MM.1S (cell line): ENCODE data around the gene IZUMO1.
A peak's percentile ranks its signal among the peaks of the same experiment; 100 is the strongest.

Source experiments
- DNase-seq: peaks from one replicate; pipeline ENCODE4 v3.0.0-alpha.2; 2015
- H2AFZ ChIP-seq: fragments of 300-600 bp; sonication (generic); 2 replicates; pipeline ENCODE4 v1.6.0; 2016; ENCODE audit warnings: antibody characterized with exemption, low read length
- H3F3A ChIP-seq: fragments of 300-600 bp; sonication (generic); 2 replicates; pipeline ENCODE4 v1.6.1; 2016; ENCODE audit warnings: mild to moderate bottlenecking, antibody characterized with exemption, low read length, moderate library complexity, mixed read lengths; ENCODE audit not compliant: insufficient read depth
- H3K27ac ChIP-seq: fragments of 300-600 bp; sonication (generic); 2 replicates; pipeline ENCODE4 v1.5.1; 2016; ENCODE audit warnings: mild to moderate bottlenecking, low read length
- H3K27me3 ChIP-seq: fragments of 300-600 bp; sonication (generic); replicated peaks from 2 replicates; pipeline ENCODE4 v1.6.0; 2016; ENCODE audit warnings: low read length; ENCODE audit not compliant: insufficient read depth
- H3K36me3 ChIP-seq: fragments of 300-600 bp; sonication (generic); replicated peaks from 2 replicates; pipeline ENCODE4 v1.6.1; 2016; ENCODE audit warnings: mild to moderate bottlenecking, low read length, mixed read lengths; ENCODE audit not compliant: insufficient read depth
- H3K4me1 ChIP-seq: fragments of 300-600 bp; sonication (generic); 2 replicates; pipeline ENCODE4 v1.6.1; 2016; ENCODE audit warnings: low read length, mixed read lengths
- H3K4me2 ChIP-seq: fragments of 300-600 bp; sonication (generic); 2 replicates; pipeline ENCODE4 v1.6.0; 2016; ENCODE audit warnings: low read depth, low read length
- H3K4me3 ChIP-seq: fragments of 300-600 bp; sonication (generic); 2 replicates; pipeline ENCODE4 v1.5.1; 2016; ENCODE audit warnings: low read length, mixed read lengths
- H3K79me2 ChIP-seq: fragments of 300-600 bp; sonication (generic); 2 replicates; pipeline ENCODE4 v1.6.1; 2016; ENCODE audit warnings: mixed run types, low read length, mixed read lengths
- H3K9ac ChIP-seq: fragments of 300-600 bp; sonication (generic); 2 replicates; pipeline ENCODE4 v1.6.1; 2016; ENCODE audit warnings: low read length, mixed read lengths
- H3K9me2 ChIP-seq: fragments of 300-600 bp; sonication (generic); replicated peaks from 2 replicates; pipeline ENCODE4 v1.6.1; 2016; ENCODE audit warnings: mild to moderate bottlenecking, low read length, mixed read lengths; ENCODE audit not compliant: insufficient read depth
- H3K9me3 ChIP-seq: fragments of 300-600 bp; sonication (generic); replicated peaks from 2 replicates; pipeline ENCODE4 v1.6.1; 2016; ENCODE audit warnings: mild to moderate bottlenecking, low read length, mixed read lengths; ENCODE audit not compliant: insufficient read depth
- H4K20me1 ChIP-seq: fragments of 300-600 bp; sonication (generic); 2 replicates; pipeline ENCODE4 v1.6.1; 2016; ENCODE audit warnings: mild to moderate bottlenecking, low read length, moderate library complexity, mixed read lengths; ENCODE audit not compliant: insufficient read depth
- EZH2 ChIP-seq: fragments of 300-600 bp; sonication (generic); optimal IDR thresholded peaks from 2 replicates; pipeline ENCODE3; 2017; ENCODE audit warnings: low read depth, mild to moderate bottlenecking, antibody characterized with exemption, low read length, mixed read lengths
- EZH2phosphoT487 ChIP-seq: fragments of 300-600 bp; sonication (generic); IDR thresholded peaks from 2 replicates; pipeline ENCODE4 v1.6.1; 2018; ENCODE audit warnings: antibody characterized with exemption, low read length
- TF ChIP-seq, protein P1 (sequence below): fragments of 300-600 bp; sonication (generic); IDR thresholded peaks from 2 replicates; pipeline ENCODE4 v1.5.1; 2016; ENCODE audit warnings: antibody characterized with exemption, low read length, mixed read lengths

IZUMO1 gene

DNA sequence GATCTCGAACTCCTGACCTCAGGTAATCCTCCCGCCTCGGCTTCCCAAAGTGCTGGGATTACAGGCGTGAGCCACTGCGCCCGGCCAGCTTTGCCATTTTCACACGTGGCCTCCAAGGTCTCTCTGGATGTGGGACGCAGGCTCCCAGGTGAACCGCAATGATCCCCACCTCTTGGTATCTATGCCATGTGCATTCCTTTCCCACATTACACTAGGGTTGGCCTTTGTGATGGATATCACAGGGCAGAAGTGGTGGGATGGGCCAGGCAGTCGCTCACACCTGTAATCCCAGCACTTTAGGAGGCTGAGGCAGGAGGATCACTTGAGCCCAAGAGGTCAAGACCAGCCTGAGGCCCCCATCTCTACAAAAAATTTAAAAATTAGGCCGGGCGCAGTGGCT is 31.0 kb upstream of the IZUMO1 start:
- no peak overlapping the region for H3K4me2 ChIP-seq
- peaks cover 49% of the 10 kb centered on the region for H3K27me3 ChIP-seq
- TF ChIP-seq EZH2: no peak
- no peak for DNase-seq
- H3F3A ChIP-seq: 0 out of 2 replicates have a peak, but pooled peaks cover 4% of the 10 kb centered on the region
- no peak overlapping the region for H3K9ac ChIP-seq
- H3K4me3 ChIP-seq: no peak overlapping the region
- H3K9me3 ChIP-seq: no peaks in the 10 kb centered on the region
- no peak overlapping the region for H2AFZ ChIP-seq
- no peak overlapping the region for H3K27ac ChIP-seq
- H3K79me2 ChIP-seq: no peaks in the 10 kb centered on the region
- H3K4me1 ChIP-seq: peaks cover 9% of the 10 kb centered on the region
- H3K9me2 ChIP-seq: no peaks in the 10 kb centered on the region
- no peaks in the 10 kb centered on the region for H3K36me3 ChIP-seq
- H4K20me1 ChIP-seq: no peaks in the 10 kb centered on the region

DNA sequence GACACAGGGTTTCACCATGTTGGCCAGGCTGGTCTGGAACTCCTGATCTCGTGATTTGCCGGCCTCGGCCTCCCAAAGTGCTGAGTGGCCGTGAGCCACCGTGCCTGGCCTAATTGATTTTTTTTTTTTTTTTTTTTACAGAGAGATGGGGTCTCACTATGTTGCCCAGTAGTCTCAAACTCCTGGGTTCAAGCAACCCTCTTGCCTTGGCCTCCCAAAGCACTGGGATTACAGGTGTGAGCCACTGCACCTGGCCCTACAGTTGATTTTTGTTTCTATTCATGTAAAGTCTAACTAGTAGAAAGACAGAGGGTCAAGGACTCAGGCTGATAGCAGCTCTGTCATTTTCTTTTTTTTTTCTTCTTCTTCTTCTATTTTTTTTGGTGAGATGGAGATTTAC is 30.4 kb upstream of the IZUMO1 start:
- no peak overlapping the region for H3K27ac ChIP-seq
- TF ChIP-seq EZH2 (no peak), EZH2phosphoT487 (no peak)
- TF ChIP-seq, protein P1, sequence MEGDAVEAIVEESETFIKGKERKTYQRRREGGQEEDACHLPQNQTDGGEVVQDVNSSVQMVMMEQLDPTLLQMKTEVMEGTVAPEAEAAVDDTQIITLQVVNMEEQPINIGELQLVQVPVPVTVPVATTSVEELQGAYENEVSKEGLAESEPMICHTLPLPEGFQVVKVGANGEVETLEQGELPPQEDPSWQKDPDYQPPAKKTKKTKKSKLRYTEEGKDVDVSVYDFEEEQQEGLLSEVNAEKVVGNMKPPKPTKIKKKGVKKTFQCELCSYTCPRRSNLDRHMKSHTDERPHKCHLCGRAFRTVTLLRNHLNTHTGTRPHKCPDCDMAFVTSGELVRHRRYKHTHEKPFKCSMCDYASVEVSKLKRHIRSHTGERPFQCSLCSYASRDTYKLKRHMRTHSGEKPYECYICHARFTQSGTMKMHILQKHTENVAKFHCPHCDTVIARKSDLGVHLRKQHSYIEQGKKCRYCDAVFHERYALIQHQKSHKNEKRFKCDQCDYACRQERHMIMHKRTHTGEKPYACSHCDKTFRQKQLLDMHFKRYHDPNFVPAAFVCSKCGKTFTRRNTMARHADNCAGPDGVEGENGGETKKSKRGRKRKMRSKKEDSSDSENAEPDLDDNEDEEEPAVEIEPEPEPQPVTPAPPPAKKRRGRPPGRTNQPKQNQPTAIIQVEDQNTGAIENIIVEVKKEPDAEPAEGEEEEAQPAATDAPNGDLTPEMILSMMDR: no peak
- no peak overlapping the region for H3K4me3 ChIP-seq
- H2AFZ ChIP-seq: no peak overlapping the region
- no peaks in the 10 kb centered on the region for H3K36me3 ChIP-seq
- 0 out of 2 replicates have a peak, but pooled peaks cover 4% of the 10 kb centered on the region for H3F3A ChIP-seq
- no peak overlapping the region for H3K9ac ChIP-seq
- no peak for DNase-seq
- H3K9me2 ChIP-seq: no peaks in the 10 kb centered on the region
- H3K27me3 ChIP-seq: peaks cover 49% of the 10 kb centered on the region
- H3K4me2 ChIP-seq: no peak overlapping the region
- H4K20me1 ChIP-seq: no peaks in the 10 kb centered on the region
- no peaks in the 10 kb centered on the region for H3K9me3 ChIP-seq
- H3K79me2 ChIP-seq: no peaks in the 10 kb centered on the region
- peaks cover 9% of the 10 kb centered on the region for H3K4me1 ChIP-seq

DNA sequence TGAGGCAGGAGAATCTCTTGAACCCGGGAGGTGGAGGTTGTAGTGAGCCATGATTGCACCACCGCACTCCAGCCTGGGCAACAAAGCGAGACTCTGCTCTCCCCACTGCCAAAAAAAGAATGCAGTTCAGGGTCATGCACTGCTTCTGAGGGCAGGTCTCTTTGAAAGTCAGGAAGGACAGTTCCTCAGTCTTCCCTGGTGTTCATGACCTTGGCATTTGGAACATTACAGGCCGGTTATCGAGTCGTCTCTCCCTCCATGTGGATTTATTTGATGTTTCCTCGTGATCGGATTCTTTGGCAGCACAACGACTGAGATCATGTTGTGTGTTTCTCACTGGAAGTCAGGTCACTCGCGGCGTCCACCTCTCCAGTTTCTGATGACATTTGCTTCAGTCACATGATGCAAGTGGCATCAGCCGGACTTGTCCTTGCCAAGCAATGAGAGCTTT is 25.8 kb upstream of the IZUMO1 start:
- Histone ChIP-seq H3K79me2 (no peaks in the 10 kb centered on the region), H3F3A (no peaks in the 10 kb centered on the region), H3K4me2 (no peak overlapping the region), H3K27ac (no peak overlapping the region), H4K20me1 (no peaks in the 10 kb centered on the region), H3K27me3 (peaks cover 66% of the 10 kb centered on the region), H3K4me1 (no peaks in the 10 kb centered on the region), H2AFZ (no peak overlapping the region), H3K4me3 (no peak overlapping the region), H3K9me2 (no peaks in the 10 kb centered on the region), H3K36me3 (no peaks in the 10 kb centered on the region), H3K9me3 (no peaks in the 10 kb centered on the region), H3K9ac (no peak overlapping the region)
- TF ChIP-seq EZH2phosphoT487 (no peak), EZH2 (no peak)
- TF ChIP-seq, protein P1: no peak
- no peak for DNase-seq

DNA sequence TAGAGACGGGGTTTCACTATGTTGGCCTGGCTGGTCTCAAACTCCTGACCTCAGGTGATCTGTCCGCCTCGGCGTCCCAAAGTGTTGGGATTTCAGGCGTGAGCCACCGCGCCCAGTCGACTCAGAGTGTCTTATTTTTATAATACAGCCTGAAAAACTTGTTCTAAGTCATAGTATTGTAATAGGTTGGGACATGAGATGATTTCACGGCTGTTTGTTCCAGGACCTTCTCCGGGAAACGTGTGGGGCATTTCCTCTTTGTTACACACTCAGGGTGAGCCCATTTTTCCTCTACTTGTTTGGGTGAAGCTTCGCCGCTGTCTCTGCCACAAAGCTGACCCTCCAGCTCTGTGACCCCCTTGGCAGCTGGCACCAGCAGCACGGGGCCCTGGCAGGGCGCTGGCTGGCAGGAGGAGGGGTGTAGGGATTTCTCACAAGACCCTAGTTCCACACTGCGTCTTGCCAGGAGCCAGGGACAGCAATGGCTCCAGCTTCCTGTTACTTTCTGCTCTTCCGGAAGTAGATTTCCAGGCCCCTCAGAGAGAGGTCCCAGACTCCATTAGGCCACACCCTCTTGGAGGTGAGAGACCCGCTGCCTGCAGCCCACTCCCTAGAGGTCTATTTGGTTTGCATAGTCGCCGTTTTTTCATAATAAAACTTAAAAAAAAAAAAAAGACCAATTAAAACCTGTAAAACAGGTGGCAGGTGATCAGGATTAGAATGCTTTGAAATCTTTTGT is 24.2 kb upstream of the IZUMO1 start:
- H3K36me3 ChIP-seq: no peaks in the 10 kb centered on the region
- H4K20me1 ChIP-seq: no peaks in the 10 kb centered on the region
- no peak for TF ChIP-seq EZH2phosphoT487
- TF ChIP-seq, protein P1: no peak
- TF ChIP-seq EZH2: no peak
- 0 out of 2 replicates have a peak overlapping the region, but pooled peaks have one; percentile 4 for H3K4me2 ChIP-seq
- H3F3A ChIP-seq: no peaks in the 10 kb centered on the region
- H3K79me2 ChIP-seq: no peaks in the 10 kb centered on the region
- no peak for DNase-seq
- H2AFZ ChIP-seq: no peak overlapping the region
- no peaks in the 10 kb centered on the region for H3K9me2 ChIP-seq
- no peaks in the 10 kb centered on the region for H3K9me3 ChIP-seq
- no peaks in the 10 kb centered on the region for H3K4me1 ChIP-seq
- no peak overlapping the region for H3K27ac ChIP-seq
- no peak overlapping the region for H3K4me3 ChIP-seq
- peaks cover 68% of the 10 kb centered on the region for H3K27me3 ChIP-seq
- H3K9ac ChIP-seq: no peak overlapping the region
